Measurements from ENCODE around the gene NCLN.
"Not testable (repeated sequence)": the region's sequence is repeated elsewhere in the genome, so short reads cannot be mapped to it uniquely, and the experiment has no call there.

DNA sequence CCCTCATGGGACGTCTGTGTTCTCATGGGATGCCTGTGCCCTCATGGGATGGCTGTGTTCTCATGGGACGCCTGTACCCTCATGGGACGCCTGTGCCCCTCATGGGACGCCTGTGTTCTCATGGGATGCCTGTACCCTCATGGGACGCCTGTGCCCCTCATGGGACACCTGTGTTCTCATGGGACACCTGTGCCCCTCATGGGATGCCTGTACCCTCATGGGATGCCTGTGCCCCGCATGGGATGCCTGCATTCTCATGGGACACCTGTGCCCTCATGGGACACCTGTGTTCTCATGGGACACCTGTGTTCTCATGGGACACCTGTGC, 13.1 kb upstream of the NCLN start:
- TF ChIP-seq, protein P1, sequence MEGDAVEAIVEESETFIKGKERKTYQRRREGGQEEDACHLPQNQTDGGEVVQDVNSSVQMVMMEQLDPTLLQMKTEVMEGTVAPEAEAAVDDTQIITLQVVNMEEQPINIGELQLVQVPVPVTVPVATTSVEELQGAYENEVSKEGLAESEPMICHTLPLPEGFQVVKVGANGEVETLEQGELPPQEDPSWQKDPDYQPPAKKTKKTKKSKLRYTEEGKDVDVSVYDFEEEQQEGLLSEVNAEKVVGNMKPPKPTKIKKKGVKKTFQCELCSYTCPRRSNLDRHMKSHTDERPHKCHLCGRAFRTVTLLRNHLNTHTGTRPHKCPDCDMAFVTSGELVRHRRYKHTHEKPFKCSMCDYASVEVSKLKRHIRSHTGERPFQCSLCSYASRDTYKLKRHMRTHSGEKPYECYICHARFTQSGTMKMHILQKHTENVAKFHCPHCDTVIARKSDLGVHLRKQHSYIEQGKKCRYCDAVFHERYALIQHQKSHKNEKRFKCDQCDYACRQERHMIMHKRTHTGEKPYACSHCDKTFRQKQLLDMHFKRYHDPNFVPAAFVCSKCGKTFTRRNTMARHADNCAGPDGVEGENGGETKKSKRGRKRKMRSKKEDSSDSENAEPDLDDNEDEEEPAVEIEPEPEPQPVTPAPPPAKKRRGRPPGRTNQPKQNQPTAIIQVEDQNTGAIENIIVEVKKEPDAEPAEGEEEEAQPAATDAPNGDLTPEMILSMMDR (IDR thresholded peaks at IDR 0.05): not testable (repeated sequence)
- TF ChIP-seq EZH2, EZH2phosphoT487 (IDR thresholded peaks at IDR 0.05): not testable (repeated sequence)

Data from neural progenitor cell (in vitro differentiated cells).